ENCODE measurements around the gene KDM4B. TPM values are rescaled to one million over a fixed set of nuclear protein-coding genes. Genes with fewer than 3 reads are reported as not detected.

Gene KDM4B
- polyA plus RNA-seq, 3 donors, result 6.4 to 22.7 (median 12.7) TPM

GRCh38 chr19:5070331-5070730, 101.4 kb downstream of the KDM4B start:
- Histone ChIP-seq H3K4me3 (replicated peaks in 1 of 3; ENCODE audit: low read depth in 2 of 3, low read length in 3 of 3) (no peak overlapping the region), H3K27ac (ENCODE audit: low read depth in 1 of 2, low read length in 2 of 2) (no peak overlapping the region), H3K27me3 (ENCODE audit: control insufficient read depth in 2 of 2, insufficient read depth in 2 of 2, low read length in 2 of 2) (no peaks in the 10 kb centered on the region), H3K9ac (ENCODE audit: insufficient read depth, low read length, poor library complexity, severe bottlenecking) (no peak overlapping the region), H3K4me2 (replicated peaks; ENCODE audit: extremely low read depth, low read length, poor library complexity, severe bottlenecking) (no peak overlapping the region), H4K20me1 (ENCODE audit: insufficient read depth, low read length) (peaks cover 92% of the 10 kb centered on the region), H3K4me1 (ENCODE audit: control insufficient read depth in 1 of 2, insufficient read depth in 2 of 2, low read length in 2 of 2) (peaks cover 2 to 12% of the 10 kb centered on the region in 2 donors), H3K79me2 (ENCODE audit: insufficient read depth, low read length) (no peaks in the 10 kb centered on the region), H2AFZ (ENCODE audit: insufficient read depth, low read depth, low read length, poor library complexity, severe bottlenecking) (no peak overlapping the region), H3K9me3 (replicated peaks in 1 of 2; ENCODE audit: control insufficient read depth in 1 of 2, insufficient read depth in 1 of 2, low read length in 2 of 2) (no peaks in the 10 kb centered on the region), H3K36me3 (replicated peaks in 1 of 2; ENCODE audit: control insufficient read depth in 1 of 2, insufficient read depth in 2 of 2, low read length in 2 of 2) (peaks cover 28 to 47% of the 10 kb centered on the region in 2 donors)
- 99% methylated on average over 12 of the region's 17 CpGs for WGBS (ENCODE audit: insufficient coverage)
- no peak for TF ChIP-seq CTCF (IDR thresholded peaks at IDR 0.05)
- H3K27ac Mint-ChIP-seq, result no peak overlapping the region
- H3K9me3 Mint-ChIP-seq, result no peaks in the 10 kb centered on the region
- intact Hi-C loops (cut with micrococcal nuclease), result no loop called here
- peaks cover 15% of the 10 kb centered on the region for H3K4me1 Mint-ChIP-seq
- H3K36me3 Mint-ChIP-seq, result peaks cover 26 to 52% of the 10 kb centered on the region in 2 donors
- DNase-seq, result no peak
- H3K27me3 Mint-ChIP-seq (ENCODE audit: low read depth in 3 of 3), result peaks cover 3 to 13% (median 8%) of the 10 kb centered on the region in 3 donors
- no peak overlapping the region for H3K4me3 Mint-ChIP-seq

GRCh38 chr19:5070930-5071329, 102.0 kb downstream of the KDM4B start:
- Mint-ChIP-seq H3K36me3 (peaks cover 30 to 54% of the 10 kb centered on the region in 2 donors), H3K4me1 (peaks cover 15% of the 10 kb centered on the region), H3K27me3 (ENCODE audit: low read depth in 3 of 3) (peaks cover 3 to 13% (median 8%) of the 10 kb centered on the region in 3 donors), H3K27ac (no peak overlapping the region), H3K9me3 (no peaks in the 10 kb centered on the region), H3K4me3 (no peak overlapping the region)
- H3K9me3 ChIP-seq (replicated peaks in 1 of 2; ENCODE audit: control insufficient read depth in 1 of 2, insufficient read depth in 1 of 2, low read length in 2 of 2), result no peaks in the 10 kb centered on the region
- no peak overlapping the region for H2AFZ ChIP-seq (ENCODE audit: insufficient read depth, low read depth, low read length, poor library complexity, severe bottlenecking)
- H3K9ac ChIP-seq (ENCODE audit: insufficient read depth, low read length, poor library complexity, severe bottlenecking), result no peak overlapping the region
- peaks cover 2 to 12% of the 10 kb centered on the region in 2 donors for H3K4me1 ChIP-seq (ENCODE audit: control insufficient read depth in 1 of 2, insufficient read depth in 2 of 2, low read length in 2 of 2)
- H3K4me3 ChIP-seq (replicated peaks in 1 of 3; ENCODE audit: low read depth in 2 of 3, low read length in 3 of 3), result no peak overlapping the region
- TF ChIP-seq CTCF (IDR thresholded peaks at IDR 0.05), result no peak
- no peaks in the 10 kb centered on the region for H3K79me2 ChIP-seq (ENCODE audit: insufficient read depth, low read length)
- H3K27me3 ChIP-seq (ENCODE audit: control insufficient read depth in 2 of 2, insufficient read depth in 2 of 2, low read length in 2 of 2), result no peaks in the 10 kb centered on the region
- peaks cover 30 to 41% of the 10 kb centered on the region in 2 donors for H3K36me3 ChIP-seq (replicated peaks in 1 of 2; ENCODE audit: control insufficient read depth in 1 of 2, insufficient read depth in 2 of 2, low read length in 2 of 2)
- DNase-seq, result no peak
- 53% methylated on average over 7 of the region's 19 CpGs for WGBS (ENCODE audit: insufficient coverage)
- intact Hi-C loops (cut with micrococcal nuclease), result no loop called here
- peaks cover 89% of the 10 kb centered on the region for H4K20me1 ChIP-seq (ENCODE audit: insufficient read depth, low read length)
- H3K27ac ChIP-seq (ENCODE audit: low read depth in 1 of 2, low read length in 2 of 2), result no peak overlapping the region
- H3K4me2 ChIP-seq (replicated peaks; ENCODE audit: extremely low read depth, low read length, poor library complexity, severe bottlenecking), result no peak overlapping the region

Measured in CD14-positive monocyte (primary cell).